Pancreas (tissue), 10 donors: ENCODE data around the gene TSC1. TPM values are rescaled to one million over a fixed set of nuclear protein-coding genes. Genes with fewer than 3 reads are reported as not detected.

Source experiments
- ATAC-seq, 4 donors: fragments of 200-7000 bp; cut with Tn5 transposase; one replicate each; pipeline versions ENCODE4 v1.8.0 to v1.9.1; 2020; ENCODE audit warnings: mild to moderate bottlenecking in 4 of 4, moderate library complexity in 4 of 4
- DNase-seq, 6 donors: peaks; one replicate each; pipeline ENCODE4 v3.0.0-alpha.2; 2020
- FAIRE-seq: peaks from 2 replicates; lab custom pipeline; 2012; peaks lifted over from hg19 to GRCh38; lab: Jason Lieb, UNC
- H3K27ac ChIP-seq, 4 donors: fragments of 200-600 bp; sonication (generic); 1 replicate in 3 of 4; 2 replicates in 1 of 4; pipeline versions ENCODE4 v1.5.0 to v1.8.0; 2020
- H3K27me3 ChIP-seq, 4 donors: fragments of 200-600 bp; one replicate each; pipeline ENCODE4 v1.8.0; 2021
- H3K36me3 ChIP-seq, 3 donors: fragments of 200-600 bp; sonication (generic) in 1 of 3; one replicate each; pipeline versions ENCODE4 v1.5.0 to v1.8.0; 2020 to 2021
- H3K4me1 ChIP-seq, 3 donors: fragments of 200-600 bp; one replicate each; pipeline ENCODE4 v1.8.0; 2021
- H3K4me3 ChIP-seq, 4 donors: fragments of 200-600 bp; sonication (generic) in 2 of 4; one replicate each; pipeline versions ENCODE4 v1.5.0 to v1.8.0; 2020 to 2021
- H3K9me3 ChIP-seq, 4 donors: fragments of 200-600 bp; one replicate each; pipeline ENCODE4 v1.8.0; 2021
- CTCF ChIP-seq, 4 donors: fragments of 200-600 bp; sonication (generic) in 3 of 4; IDR thresholded peaks; one replicate each; pipeline versions ENCODE4 v1.5.0 to v1.8.0; 2021; ENCODE audit warnings: antibody characterized with exemption in 4 of 4
- WGBS, 2 donors: extraction: QIAGEN DNeasy Blood & Tissue Kit; methylation state at CpG; one replicate each; pipeline ENCODE4 v1.1.7; 2013; 5-methylcytosine and 5-hydroxymethylcytosine counted together
- intact Hi-C, 3 donors: fragments of 100-400 bp; cut with DNase I; formaldehyde crosslinking; loops; one replicate each; pipeline versions ENCODE4 v1.11.1 to v1.14.2; 2022
- polyA plus RNA-seq, 2 donors: library from polyadenylated mRNA; stranded (reverse); fragments of 200-250 nt; gene quantifications; one replicate each; pipeline ENCODE4 v1.2.3, GENCODE V29; 2013
- total RNA-seq, 6 donors: library from RNA; stranded (reverse); fragmentation: NEBNext Ultra II Directional in 4 of 6; extraction: Animal tissue kit (Norgen Biotek cat#: 25700) in 4 of 6; gene quantifications; one replicate each; pipeline versions ENCODE4 v1.2.1 to v1.2.4, GENCODE V29; 2021 to 2023
- donor health status: healthy with polysubstance abuse.
- donor health status: DM: no; HTN: no; CAD: no; lungs with moderate emphysema.
- donor health status: DM: no; HTN: no; CAD: no.
- donor health status: control.
- donor health status: control.
- donor health status: Bipolar disorder and iron deficiency.
- donor health status: DM: yes; HTN: yes; CAD: no.
- donor health status: DM: no; HTN: no; CAD: no.
- donor health status: DM: no; HTN: no; CAD: no.
- donor health status: DM: yes; HTN: yes; CAD: no.

TSC1 gene
- total and polyA plus RNA-seq, 8 donors, result 17.1 to 34.5 (median 20.0) TPM

- Histone ChIP-seq H3K4me1 (peaks cover 0 to 4% (median 0%) of the 10 kb centered on the region in 3 donors), H3K4me3 (no peak overlapping the region), H3K27me3 (no peaks in the 10 kb centered on the region), H3K27ac (no peak overlapping the region), H3K9me3 (no peaks in the 10 kb centered on the region), H3K36me3 (no peaks in the 10 kb centered on the region)
- WGBS, 2 donors, result 84 to 86% methylated on average over 7 of the region's 7 CpGs
- ATAC-seq (no peak), DNase-seq (no peak), FAIRE-seq (no peak)
- no peak for TF ChIP-seq CTCF (IDR thresholded peaks at IDR 0.05)
- intact Hi-C loops, result no loop called here
Measured at GRCh38 chr9:132880324-132880661, 64.1 kb downstream of the TSC1 start.

- H3K27ac ChIP-seq, result no peak overlapping the region
- intact Hi-C loops, result no loop called here
- peaks cover 0 to 4% (median 0%) of the 10 kb centered on the region in 3 donors for H3K4me1 ChIP-seq
Measured at GRCh38 chr9:132879457-132880323, 64.7 kb downstream of the TSC1 start.

GRCh38 chr9:132878695-132879456 lies 65.5 kb downstream of the TSC1 start, which contains the start of gene SPACA9:
Gene SPACA9, plus strand, starts transcription at chr9:132878898. Its CDS starts 5,050 bp downstream, at chr9:132883948.
- DNase-seq, result peak; percentile 49 to 86 (median 70)
- no peaks in the 10 kb centered on the region for H3K36me3 ChIP-seq
- H3K9me3 ChIP-seq, result no peaks in the 10 kb centered on the region
- FAIRE-seq, result no peak
- H3K4me1 ChIP-seq, result peaks cover 0 to 4% (median 0%) of the 10 kb centered on the region in 3 donors
- no peaks in the 10 kb centered on the region for H3K27me3 ChIP-seq
- H3K27ac ChIP-seq, result peak within 1 kb of the TSS in 3 of 4 donors; percentile 27 to 51 (median 38)
- intact Hi-C loops, result no loop called here
- TF ChIP-seq CTCF (IDR thresholded peaks at IDR 0.05), result no peak
- ATAC-seq, result peak; percentile 81 to 87 (median 84)
- whole genome bisulfite sequencing, 2 donors, result 13% methylated on average over 42 of the region's 42 CpGs
- H3K4me3 ChIP-seq, result peak within 1 kb of the TSS; percentile 54 to 99 (median 76)

More at GRCh38 chr9:132879457-132880323, 64.7 kb downstream of the TSC1 start:
- 83 to 90% methylated on average over 6 of the region's 6 CpGs for WGBS, 2 donors
- DNase-seq, result no peak
- Histone ChIP-seq H3K9me3 (no peaks in the 10 kb centered on the region), H3K27me3 (no peaks in the 10 kb centered on the region), H3K4me3 (peak overlapping the region in 1 of 4 donors; percentile 99), H3K36me3 (no peaks in the 10 kb centered on the region)
- no peak for ATAC-seq
- FAIRE-seq, result no peak
- no peak for TF ChIP-seq CTCF (IDR thresholded peaks at IDR 0.05)

GRCh38 chr9:132877824-132878694 lies 66.4 kb downstream of the TSC1 start, which contains the start of gene AK8:
Gene AK8, minus strand, starts transcription at chr9:132878284. Its CDS starts 29 bp downstream, at chr9:132878255.
- TF ChIP-seq CTCF (IDR thresholded peaks at IDR 0.05), result no peak
- 0 to 1% methylated on average over 88 to 89 of the region's 89 CpGs for WGBS, 2 donors
- no peak for FAIRE-seq
- Histone ChIP-seq H3K4me1 (peaks cover 0 to 4% (median 0%) of the 10 kb centered on the region in 3 donors), H3K27ac (peak within 1 kb of the TSS in 3 of 4 donors; percentile 27 to 51 (median 38)), H3K36me3 (no peaks in the 10 kb centered on the region), H3K27me3 (no peaks in the 10 kb centered on the region), H3K4me3 (peak within 1 kb of the TSS; percentile 54 to 99 (median 76)), H3K9me3 (no peaks in the 10 kb centered on the region)
- peak; percentile 34 to 91 (median 78) for DNase-seq
- ATAC-seq, result peak; percentile 93 to 96 (median 95)
- intact Hi-C loops, result no loop called here
